Posterior cingulate gyrus (tissue), 11 donors: ENCODE data around the gene NDFIP1.
"Not testable (repeated sequence)": the region's sequence is repeated elsewhere in the genome, so short reads cannot be mapped to it uniquely, and the experiment has no call there.

ENCODE experiments used
- DNase-seq, 10 donors: peaks; one replicate each; pipeline versions ENCODE4 v3.0.0 to v3.0.0-alpha.2; 2020 to 2021; ENCODE audit warnings: mixed read lengths in 3 of 10
- intact Hi-C: fragments of 100-400 bp; cut with DNase I; formaldehyde crosslinking; loops from one replicate; pipeline ENCODE4 v1.15.1; 2023

Gene NDFIP1

DNA sequence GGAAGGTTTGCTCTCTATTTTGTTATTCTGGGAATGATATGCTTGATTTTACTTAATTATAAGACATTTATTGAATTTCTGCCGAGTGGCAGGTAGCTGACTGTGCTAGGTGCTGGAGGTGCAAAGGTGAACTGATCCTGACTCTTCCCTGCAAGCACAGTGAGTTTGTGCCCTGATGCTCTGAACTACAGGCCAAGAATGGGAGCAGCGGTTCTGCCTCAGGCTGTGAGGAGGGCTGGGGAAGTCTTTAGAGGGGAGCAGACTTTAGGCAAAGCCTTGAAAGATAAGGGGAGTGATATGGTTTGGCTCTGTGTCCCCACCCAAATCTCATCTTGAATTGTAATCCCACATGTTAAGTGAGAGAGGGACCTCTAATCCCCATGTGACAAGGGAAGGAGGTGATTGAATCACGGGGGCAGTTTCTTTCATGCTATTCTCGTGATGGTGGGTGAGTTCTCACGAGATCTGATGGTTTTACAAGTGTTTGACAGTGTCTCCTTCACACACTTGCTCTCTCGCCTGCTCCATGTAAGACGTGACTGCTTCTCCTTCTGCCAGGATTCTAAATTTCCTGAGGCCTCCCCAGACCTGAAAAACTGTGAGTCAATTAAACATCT lies 73.1 kb downstream of the NDFIP1 start:
- peak in 1 of 10 donors; percentile 8 for DNase-seq
- intact Hi-C loops = no loop called here

DNA sequence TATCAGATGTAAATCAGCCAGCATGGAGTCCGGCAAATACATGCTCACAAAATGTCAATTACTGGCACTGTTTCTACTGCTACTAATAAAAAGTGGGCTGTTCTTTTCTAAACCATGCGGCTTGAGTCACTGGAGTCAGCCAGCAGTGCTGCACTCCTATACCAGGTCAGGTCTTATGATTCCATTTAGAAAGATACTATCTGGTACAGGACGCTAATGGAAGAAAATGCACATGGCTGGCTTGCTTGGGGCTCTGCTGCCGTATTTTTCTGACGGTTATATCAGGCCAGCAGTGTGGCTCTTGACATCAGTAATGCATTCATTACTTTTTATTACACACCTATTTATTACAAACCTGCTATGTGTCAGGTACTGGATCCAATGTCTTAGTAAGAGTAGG lies 74.3 kb downstream of the NDFIP1 start:
- no peak for DNase-seq
- intact Hi-C loops = no loop called here

DNA sequence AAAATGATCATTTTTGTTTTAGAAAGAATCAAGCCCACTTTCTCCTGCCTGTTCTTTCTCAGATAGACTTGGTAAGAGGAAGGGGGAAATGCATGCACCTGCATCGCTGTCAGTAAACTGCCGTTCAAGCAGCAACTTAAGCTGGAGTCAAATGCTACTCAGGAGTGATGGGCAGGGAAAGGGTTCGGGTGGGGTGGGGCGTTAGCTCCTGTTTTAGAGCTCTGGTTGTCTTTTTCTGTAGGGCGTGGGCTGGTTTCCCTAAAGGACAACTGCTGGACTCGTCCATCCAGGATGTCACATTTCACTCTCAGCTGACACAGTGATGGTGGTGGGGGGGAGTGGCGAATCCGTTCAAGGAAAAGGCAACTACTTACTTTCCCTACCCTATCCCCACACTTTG lies 75.0 kb downstream of the NDFIP1 start:
- DNase-seq = peak in 1 of 10 donors; percentile 18
- intact Hi-C loops = no loop called here

DNA sequence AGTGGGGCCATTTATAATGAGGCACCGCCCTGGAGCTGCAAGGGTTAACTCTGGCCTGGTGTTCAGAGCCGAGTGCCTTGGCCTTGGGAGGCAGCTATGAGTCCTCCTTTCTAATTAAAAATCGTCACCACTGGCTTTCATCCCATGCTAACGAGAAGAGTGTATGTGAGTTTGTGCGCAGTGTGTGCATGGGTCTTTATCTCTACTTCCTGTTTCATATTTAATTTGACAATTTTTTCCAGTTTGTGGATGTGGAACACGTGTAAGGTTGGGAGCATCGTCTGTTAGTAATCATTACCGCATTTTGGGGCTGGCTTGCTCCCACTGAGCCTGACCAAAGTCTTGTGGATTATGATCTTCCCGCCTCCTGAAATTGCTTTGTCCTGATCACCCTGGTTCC lies 76.4 kb downstream of the NDFIP1 start:
- DNase-seq = peak in 1 of 10 donors; percentile 5
- intact Hi-C loops = no loop called here

DNA sequence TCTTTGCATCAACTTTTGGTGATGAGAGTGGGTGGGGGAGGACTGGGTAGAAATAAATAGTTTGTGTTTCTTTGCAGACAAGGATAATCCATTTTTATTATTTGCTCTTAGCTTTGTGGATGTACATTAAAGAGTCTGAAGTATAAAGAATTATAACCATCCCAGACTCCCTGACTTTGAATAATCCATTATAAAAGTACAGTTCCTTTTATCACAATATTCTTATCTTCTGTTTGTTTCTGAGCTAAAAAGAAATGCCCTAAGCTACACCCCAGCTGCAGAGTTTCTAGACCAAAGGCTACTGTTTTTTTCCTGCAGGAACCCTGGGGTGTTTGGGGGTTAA lies 77.9 kb downstream of the NDFIP1 start:
- intact Hi-C loops = no loop called here
- no peak for DNase-seq

DNA sequence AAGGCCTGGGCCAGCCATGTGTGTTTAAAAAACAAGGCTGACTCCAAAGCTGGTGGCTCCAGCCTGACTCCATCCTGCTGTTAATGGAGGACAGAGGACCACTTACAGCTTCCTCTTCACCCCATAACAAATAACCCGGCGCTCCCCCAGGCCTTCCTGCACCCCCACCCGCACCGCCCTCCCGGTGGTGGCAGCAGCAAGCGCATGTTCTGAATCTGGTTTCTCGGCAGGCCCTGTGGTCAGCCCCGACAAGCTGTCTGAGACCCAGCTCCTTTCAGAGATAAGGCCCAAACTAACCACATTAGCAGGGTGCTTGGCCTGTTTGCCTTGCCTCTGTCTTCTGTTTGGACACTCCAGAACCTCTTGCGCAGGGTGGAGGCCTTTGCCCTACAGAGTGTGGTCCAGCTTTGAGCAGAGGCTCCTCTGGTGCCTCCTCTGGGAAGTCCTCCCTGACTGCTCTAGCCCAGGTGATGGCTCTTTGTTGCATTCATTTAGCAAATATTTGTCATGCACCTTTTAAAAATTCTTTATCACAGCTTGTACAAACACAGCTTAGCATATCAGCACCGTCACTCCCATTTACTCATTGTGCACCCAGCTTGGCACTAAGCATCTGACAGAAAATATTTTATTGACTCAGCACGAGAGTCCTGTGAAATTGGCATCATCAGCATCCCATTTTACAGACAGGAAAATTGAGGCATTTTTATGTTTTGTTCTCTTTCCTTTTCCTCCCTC lies 78.4 kb downstream of the NDFIP1 start:
- intact Hi-C loops = no loop called here
- peak in 1 of 10 donors; percentile 14 for DNase-seq

DNA sequence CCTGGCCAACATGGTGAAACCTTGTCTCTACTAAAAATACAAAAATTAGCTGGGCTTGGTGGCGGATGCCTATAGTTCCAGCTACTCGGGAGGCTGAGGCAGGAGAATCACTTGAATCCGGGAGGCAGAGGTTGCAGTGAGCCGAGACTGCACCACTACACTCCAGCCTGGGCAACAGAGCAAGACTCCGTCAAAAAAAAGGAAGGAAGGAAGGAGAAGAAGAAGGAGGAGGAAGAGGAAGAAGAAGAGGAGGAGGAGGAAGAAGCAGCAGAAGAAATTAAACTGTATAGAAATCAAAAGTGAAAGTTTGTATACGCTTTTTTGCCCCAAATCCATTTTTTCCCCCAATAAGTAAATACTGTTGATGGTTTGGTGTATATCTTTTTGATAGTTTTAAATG lies 80.1 kb downstream of the NDFIP1 start:
- peak in 1 of 10 donors; percentile 7 for DNase-seq
- intact Hi-C loops = not testable (repeated sequence)

DNA sequence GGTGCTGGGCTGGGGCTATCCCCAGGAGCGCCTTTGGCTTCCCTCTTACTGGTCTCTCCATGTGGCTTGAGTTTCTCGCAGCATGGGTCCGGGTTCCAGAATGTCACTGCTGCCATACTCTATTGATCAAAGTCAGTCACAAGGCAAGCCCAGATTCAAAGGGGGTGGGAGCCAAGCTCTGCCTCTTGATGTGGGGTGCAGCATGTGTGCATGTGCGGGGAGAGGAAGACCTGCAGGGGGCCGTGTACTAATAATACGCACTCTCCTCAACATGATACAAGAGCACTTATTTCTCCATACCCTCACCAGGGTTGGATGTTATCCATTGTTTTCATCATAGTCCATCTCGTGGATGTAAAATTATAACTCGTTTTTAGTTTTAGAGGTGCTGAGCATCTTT lies 81.2 kb downstream of the NDFIP1 start:
- intact Hi-C loops = no loop called here
- DNase-seq = no peak

DNA sequence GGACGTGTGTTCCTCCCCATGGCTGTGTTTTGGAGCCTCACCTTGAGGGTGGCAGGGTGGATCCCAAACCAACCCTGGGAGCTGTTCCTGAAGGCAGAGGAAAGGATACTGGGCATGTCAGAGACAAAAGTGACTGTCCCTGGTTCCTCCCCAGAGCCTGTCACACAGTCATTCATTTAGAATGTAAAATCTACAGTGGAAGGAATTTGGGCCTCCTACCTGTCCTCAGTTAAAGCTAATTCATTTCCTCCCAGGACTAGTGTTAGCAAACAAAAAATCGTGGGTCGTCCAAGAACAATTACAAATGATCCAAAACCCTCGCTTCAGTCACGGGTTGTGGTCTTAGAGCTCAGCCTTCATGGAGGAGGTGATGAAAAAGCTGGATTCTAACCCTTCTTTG lies 83.2 kb downstream of the NDFIP1 start:
- no peak for DNase-seq
- intact Hi-C loops = no loop called here

DNA sequence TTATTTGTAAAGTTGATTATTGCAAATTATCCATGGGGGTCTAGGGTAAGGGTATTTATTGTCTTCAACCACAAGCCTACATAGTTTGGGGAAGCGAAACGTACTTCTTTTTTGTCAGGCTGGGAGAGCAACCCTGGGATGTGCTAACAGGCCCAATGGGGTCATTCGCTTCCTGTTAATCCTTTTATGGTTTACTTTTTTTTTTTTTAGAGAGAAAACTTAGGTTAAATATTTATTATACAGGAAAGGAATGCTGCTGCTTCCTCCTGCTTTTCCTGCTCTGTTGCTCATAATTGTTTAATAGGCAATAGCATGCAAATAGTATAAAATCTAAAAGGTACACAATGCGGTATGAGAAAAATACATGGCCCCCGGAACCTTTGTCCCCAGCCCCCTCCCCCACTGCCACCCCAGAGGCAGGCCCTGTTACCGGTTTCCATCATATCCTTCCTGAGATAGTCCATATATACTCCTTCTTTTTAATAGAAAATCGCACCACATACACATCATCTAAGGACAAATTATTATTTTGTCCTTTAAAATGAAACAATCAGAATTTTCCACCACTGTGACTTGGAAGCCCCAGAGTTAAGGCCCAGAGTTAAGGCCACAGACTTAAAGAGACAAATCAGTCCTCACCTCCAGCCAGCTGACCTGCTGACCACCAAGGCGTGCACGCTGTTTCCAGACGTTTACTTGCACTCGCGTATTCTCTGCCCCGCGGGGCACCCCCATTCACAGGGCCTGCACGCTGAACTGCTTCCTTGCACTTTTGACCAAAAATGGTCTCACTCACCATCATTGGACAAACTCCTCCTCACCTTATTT lies 83.9 kb downstream of the NDFIP1 start:
- intact Hi-C loops = no loop called here
- DNase-seq = no peak

DNA sequence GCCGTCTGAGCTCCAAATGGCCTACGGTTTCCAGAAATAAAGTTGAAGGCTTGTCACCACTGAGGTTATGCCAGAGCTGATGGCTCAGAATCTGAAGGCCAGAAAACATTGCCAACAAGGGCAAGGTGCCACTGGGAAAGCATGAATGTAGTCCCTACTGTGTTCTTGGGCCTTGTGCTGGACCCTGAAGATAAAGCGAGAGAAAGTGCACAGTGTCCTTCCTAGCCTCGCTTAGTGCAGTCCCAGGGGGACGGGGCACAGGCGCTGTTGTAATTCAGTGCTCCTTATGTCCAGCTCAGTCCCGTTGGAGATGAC lies 84.5 kb downstream of the NDFIP1 start:
- no peak for DNase-seq
- intact Hi-C loops = no loop called here

DNA sequence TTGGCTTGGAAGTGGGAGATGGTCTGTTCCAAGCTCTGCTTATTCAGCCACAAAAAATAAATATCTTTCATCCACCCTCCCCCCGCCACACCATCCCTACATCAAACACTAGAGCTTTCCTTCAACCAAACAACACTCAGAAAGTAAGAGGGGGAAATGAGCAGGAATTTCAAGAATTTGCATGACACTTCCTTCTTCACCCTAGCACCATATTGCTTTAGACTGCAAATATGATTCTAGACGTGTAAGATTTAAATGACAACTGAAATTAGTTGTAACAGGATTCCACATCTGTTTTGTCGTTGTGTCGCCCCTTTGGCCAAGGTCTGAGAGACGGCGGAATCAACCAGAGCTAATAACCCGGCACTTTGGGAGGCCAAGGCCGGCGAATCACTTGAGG lies 88.5 kb downstream of the NDFIP1 start:
- intact Hi-C loops = no loop called here
- no peak for DNase-seq

DNA sequence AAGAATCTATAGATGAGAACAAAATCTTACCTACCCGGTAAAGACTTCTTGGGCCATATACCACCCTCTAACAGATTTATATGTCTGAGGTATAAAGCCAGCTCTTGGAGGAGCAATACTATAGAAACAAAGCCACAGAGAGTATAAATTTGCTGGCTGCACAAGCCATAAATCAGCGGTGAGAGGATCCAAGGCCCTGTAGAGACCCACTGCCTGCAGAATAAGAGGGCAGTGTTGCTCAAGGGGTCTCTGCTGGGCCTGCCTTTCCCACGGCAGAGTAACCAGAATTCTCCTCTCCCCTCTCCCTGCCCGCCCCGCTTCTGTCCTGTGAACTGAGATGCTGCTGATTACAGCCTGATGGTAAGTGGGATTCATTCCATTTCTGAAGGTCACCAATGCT lies 89.2 kb downstream of the NDFIP1 start:
- DNase-seq = no peak
- intact Hi-C loops = no loop called here

DNA sequence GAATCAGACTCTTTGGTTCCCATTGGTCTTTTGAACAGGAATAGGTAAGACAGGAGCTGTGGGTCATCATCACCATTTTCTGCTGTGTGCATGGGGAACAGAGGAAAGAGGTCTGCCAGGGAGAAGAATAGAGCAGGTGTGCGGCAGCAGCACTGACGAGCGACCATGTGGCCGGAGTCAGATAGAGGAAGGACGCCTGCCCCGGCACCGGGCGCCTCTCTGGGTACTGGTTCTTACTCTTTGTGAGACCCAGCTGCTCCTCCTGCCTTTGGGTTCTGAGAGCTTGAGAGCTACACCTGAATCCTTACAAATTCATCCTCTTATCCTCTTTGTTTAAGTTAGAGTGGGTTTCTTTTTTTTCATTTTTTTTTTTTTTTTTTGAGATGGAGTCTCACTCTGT lies 90.8 kb downstream of the NDFIP1 start:
- intact Hi-C loops = no loop called here
- no peak for DNase-seq

DNA sequence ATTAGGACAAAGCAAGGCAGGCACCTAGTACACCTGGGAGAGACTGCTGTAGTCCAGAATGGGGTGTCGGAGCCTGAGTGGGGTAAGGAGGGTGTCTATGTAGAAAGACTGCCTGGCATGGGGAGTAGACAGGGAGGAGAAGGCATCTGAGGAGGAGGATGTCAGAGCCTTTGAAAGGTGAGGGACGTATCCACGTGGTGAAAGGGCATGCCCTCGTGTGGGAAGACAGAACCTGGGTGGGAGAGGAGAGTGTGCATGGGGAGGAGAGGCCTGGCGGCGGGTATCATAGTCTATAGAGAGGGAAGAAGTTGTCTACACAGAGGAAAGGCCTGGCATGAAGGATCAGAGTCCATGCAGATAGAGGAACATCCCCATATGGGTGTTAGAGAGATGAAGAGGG lies 91.8 kb downstream of the NDFIP1 start:
- no peak for DNase-seq
- intact Hi-C loops = no loop called here

DNA sequence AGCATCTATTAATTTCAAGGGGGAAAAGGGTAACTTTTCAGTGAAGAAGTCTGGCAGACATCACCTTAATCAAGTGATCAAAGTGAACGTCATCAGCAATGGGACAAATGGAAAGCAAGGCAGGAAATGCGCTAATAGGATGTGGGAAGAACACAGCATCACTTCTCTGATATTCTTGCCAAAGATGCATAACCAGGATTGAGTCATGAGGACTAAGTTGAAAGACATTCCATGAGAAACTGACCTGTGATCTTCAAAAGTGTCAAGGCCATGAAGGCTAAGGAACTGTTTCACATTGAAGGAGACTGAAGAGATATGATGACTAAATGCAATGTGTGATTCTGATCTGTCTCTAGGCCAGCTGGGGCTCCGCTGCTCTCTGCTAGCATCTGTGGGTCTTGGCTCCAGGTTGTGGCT lies 92.9 kb downstream of the NDFIP1 start:
- intact Hi-C loops = no loop called here
- no peak for DNase-seq

DNA sequence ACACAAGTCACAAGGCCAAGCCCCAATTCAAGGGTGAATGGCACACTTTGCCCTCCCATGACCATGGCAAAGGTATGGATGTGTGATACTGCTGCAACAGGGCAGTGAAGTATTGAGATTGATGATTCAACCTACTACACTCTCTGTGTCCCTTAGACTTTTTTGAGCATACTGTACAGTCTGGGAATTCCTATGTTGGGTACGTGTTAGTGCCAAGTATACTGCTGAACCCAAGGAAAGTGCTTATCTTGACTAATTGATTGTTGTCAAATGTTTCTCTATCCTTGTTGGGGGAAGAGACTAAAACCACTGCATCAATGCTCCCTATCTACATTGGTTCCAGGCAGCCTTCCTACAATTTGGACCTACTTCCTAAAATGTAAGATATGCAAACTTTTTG lies 93.7 kb downstream of the NDFIP1 start:
- no peak for DNase-seq
- intact Hi-C loops = no loop called here
